OCI-LY3 (cell line): ENCODE results near the gene SH3RF3.

Source experiments
- H2AFZ ChIP-seq: fragments of 200-600, 300-600 bp; shearing (Covaris generic); 2 replicates; pipeline ENCODE4 v1.6.0; 2014; ENCODE audit warnings: antibody characterized with exemption, low read depth, low read length
- H3K27ac ChIP-seq: fragments of 200-600, 300-600 bp; sonication (generic); 2 replicates; pipeline ENCODE4 v1.5.1; 2014; ENCODE audit warnings: mild to moderate bottlenecking, low read length, moderate library complexity, mixed read lengths
- H3K27me3 ChIP-seq: fragments of 200-600, 300-600 bp; sonication (generic); 2 replicates; pipeline ENCODE4 v1.6.1; 2014; ENCODE audit warnings: low read depth, low read length, mixed read lengths
- H3K36me3 ChIP-seq: fragments of 200-600, 300-600 bp; sonication (generic); replicated peaks from 2 replicates; pipeline ENCODE3; 2014; ENCODE audit warnings: low read depth, low read length, mixed read lengths
- H3K4me1 ChIP-seq: fragments of 300-600, 200-600 bp; sonication (generic); 2 replicates; pipeline ENCODE4 v1.6.1; 2014; ENCODE audit warnings: low read length, mixed read lengths
- H3K4me2 ChIP-seq: fragments of 200-600, 300-600 bp; sonication (generic); 2 replicates; pipeline ENCODE4 v1.6.1; 2014; ENCODE audit warnings: low read length, mixed read lengths
- H3K4me3 ChIP-seq: fragments of 300-600, 200-600 bp; sonication (generic); 2 replicates; pipeline ENCODE4 v1.5.1; 2014; ENCODE audit warnings: antibody characterized with exemption, mild to moderate bottlenecking, low read length, moderate library complexity
- H3K79me2 ChIP-seq: fragments of 300-600, 200-600 bp; shearing (Covaris generic); 2 replicates; pipeline ENCODE4 v1.6.1; 2014; ENCODE audit warnings: mild to moderate bottlenecking, low read length, mixed read lengths
- H3K9ac ChIP-seq: fragments of 300-600, 200-600 bp; shearing (Covaris generic); 2 replicates; pipeline ENCODE4 v1.6.0; 2014; ENCODE audit warnings: mild to moderate bottlenecking, low read length, moderate library complexity
- H3K9me3 ChIP-seq: fragments of 200-600, 300-600 bp; shearing (Covaris generic); 2 replicates; pipeline ENCODE4 v1.6.1; 2014; ENCODE audit warnings: low read length, mixed read lengths; ENCODE audit not compliant: insufficient read depth
- H4K20me1 ChIP-seq: fragments of 200-600, 300-600 bp; sonication (generic); 2 replicates; pipeline ENCODE4 v1.6.1; 2016; ENCODE audit warnings: low read length, mixed read lengths; ENCODE audit not compliant: insufficient read depth
- EZH2phosphoT487 ChIP-seq: fragments of 200-600 bp; shearing (Covaris generic); IDR thresholded peaks from 2 replicates; pipeline ENCODE4 v1.6.1; 2018; ENCODE audit warnings: antibody characterized with exemption, mixed run types, low read depth
- TF ChIP-seq, protein P1 (sequence below): fragments of 200-600, 300-600 bp; sonication (generic); IDR thresholded peaks from 2 replicates; pipeline ENCODE4 v1.5.1; 2014; ENCODE audit warnings: antibody characterized with exemption, low read length, low read depth

Gene SH3RF3

DNA sequence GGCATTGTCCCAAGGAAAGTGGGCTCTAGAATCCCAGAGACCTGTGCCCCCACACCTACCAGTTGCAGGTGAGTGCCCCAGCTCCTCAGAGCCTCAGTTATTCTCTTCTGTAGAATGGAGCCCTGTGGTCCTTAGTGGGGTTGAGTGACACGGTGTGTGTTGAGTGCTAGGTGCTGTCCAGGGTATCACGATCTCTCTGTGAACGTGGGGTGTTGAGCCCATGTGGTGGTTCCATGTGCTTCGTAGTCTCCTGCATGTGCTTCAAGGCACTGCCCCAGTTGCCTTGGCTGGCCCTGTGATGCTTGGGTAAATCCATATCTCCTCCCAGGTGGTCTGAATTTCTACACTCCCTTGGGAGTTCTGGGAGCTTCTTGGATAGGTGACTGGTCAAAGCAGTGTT is 54.9 kb downstream of the SH3RF3 start:
- no peak overlapping the region for H3K9ac ChIP-seq
- no peak overlapping the region for H3K4me3 ChIP-seq
- H3K4me2 ChIP-seq: no peak overlapping the region
- H3K79me2 ChIP-seq: no peaks in the 10 kb centered on the region
- H3K27ac ChIP-seq: no peak overlapping the region
- H2AFZ ChIP-seq: no peak overlapping the region
- no peaks in the 10 kb centered on the region for H4K20me1 ChIP-seq
- H3K27me3 ChIP-seq: peaks cover 3% of the 10 kb centered on the region; the same call in 1 of the 2 replicates
- no peaks in the 10 kb centered on the region for H3K36me3 ChIP-seq
- no peaks in the 10 kb centered on the region for H3K9me3 ChIP-seq
- no peaks in the 10 kb centered on the region for H3K4me1 ChIP-seq
- TF ChIP-seq EZH2phosphoT487: no peak
- TF ChIP-seq, protein P1, sequence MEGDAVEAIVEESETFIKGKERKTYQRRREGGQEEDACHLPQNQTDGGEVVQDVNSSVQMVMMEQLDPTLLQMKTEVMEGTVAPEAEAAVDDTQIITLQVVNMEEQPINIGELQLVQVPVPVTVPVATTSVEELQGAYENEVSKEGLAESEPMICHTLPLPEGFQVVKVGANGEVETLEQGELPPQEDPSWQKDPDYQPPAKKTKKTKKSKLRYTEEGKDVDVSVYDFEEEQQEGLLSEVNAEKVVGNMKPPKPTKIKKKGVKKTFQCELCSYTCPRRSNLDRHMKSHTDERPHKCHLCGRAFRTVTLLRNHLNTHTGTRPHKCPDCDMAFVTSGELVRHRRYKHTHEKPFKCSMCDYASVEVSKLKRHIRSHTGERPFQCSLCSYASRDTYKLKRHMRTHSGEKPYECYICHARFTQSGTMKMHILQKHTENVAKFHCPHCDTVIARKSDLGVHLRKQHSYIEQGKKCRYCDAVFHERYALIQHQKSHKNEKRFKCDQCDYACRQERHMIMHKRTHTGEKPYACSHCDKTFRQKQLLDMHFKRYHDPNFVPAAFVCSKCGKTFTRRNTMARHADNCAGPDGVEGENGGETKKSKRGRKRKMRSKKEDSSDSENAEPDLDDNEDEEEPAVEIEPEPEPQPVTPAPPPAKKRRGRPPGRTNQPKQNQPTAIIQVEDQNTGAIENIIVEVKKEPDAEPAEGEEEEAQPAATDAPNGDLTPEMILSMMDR: no peak

DNA sequence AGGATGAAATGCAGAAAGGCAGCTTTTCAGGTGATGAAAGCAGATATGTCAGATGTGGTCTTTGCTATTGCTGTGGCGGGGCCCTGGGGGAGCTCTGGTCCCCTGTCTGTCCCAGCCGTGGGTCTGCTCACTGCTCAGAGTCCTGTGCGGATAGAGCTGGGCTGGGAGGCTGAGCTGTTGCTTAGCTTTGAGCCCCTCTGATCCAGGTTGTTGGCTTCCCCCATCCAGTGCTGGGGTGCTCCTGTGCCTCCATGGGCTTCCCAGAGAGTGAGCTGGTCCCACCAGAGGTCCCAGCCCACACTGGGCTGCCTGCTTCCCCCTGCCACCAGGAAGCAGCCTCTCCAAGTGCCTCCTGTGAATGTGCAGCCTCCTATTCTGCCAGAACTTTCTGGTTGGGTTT is 55.4 kb downstream of the SH3RF3 start:
- no peak overlapping the region for H3K27ac ChIP-seq

DNA sequence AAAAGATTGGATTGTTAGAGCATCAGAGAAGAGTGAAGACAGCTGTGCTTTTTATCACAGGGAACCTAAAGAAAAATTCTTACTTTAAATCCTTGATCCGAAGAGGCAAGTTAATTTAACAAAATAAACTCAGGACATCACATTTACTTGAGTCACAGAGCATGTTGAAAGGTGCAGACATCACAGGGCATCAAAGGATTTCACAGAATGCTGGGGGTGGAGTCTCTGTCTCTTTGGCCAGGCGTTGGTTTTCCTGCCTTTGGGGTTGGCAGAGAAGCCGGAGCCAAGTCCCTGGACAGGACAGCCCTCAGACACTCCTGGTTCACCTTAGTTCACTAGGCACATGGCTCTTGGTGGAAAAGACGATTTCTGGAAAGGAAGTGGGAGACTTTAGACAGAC is 56.3 kb downstream of the SH3RF3 start:
- no peaks in the 10 kb centered on the region for H3K9me3 ChIP-seq
- no peaks in the 10 kb centered on the region for H4K20me1 ChIP-seq
- no peak for TF ChIP-seq EZH2phosphoT487
- TF ChIP-seq, protein P1: no peak
- H3K9ac ChIP-seq: no peak overlapping the region
- no peak overlapping the region for H3K4me2 ChIP-seq
- H3K79me2 ChIP-seq: no peaks in the 10 kb centered on the region
- H3K27ac ChIP-seq: no peak overlapping the region
- H3K36me3 ChIP-seq: no peaks in the 10 kb centered on the region
- H3K4me1 ChIP-seq: no peaks in the 10 kb centered on the region
- H2AFZ ChIP-seq: no peak overlapping the region
- peaks cover 3% of the 10 kb centered on the region; the same call in 1 of the 2 replicates for H3K27me3 ChIP-seq
- H3K4me3 ChIP-seq: no peak overlapping the region

More for the DNA sequence above, 55.4 kb downstream of the SH3RF3 start:
- no peak overlapping the region for H3K4me2 ChIP-seq
- H3K4me1 ChIP-seq: no peaks in the 10 kb centered on the region
- H3K79me2 ChIP-seq: no peaks in the 10 kb centered on the region
- H3K36me3 ChIP-seq: no peaks in the 10 kb centered on the region
- TF ChIP-seq, protein P1: no peak
- no peak for TF ChIP-seq EZH2phosphoT487
- no peak overlapping the region for H3K4me3 ChIP-seq
- H3K9ac ChIP-seq: no peak overlapping the region
- peaks cover 3% of the 10 kb centered on the region; the same call in 1 of the 2 replicates for H3K27me3 ChIP-seq
- H2AFZ ChIP-seq: no peak overlapping the region
- no peaks in the 10 kb centered on the region for H3K9me3 ChIP-seq
- no peaks in the 10 kb centered on the region for H4K20me1 ChIP-seq

DNA sequence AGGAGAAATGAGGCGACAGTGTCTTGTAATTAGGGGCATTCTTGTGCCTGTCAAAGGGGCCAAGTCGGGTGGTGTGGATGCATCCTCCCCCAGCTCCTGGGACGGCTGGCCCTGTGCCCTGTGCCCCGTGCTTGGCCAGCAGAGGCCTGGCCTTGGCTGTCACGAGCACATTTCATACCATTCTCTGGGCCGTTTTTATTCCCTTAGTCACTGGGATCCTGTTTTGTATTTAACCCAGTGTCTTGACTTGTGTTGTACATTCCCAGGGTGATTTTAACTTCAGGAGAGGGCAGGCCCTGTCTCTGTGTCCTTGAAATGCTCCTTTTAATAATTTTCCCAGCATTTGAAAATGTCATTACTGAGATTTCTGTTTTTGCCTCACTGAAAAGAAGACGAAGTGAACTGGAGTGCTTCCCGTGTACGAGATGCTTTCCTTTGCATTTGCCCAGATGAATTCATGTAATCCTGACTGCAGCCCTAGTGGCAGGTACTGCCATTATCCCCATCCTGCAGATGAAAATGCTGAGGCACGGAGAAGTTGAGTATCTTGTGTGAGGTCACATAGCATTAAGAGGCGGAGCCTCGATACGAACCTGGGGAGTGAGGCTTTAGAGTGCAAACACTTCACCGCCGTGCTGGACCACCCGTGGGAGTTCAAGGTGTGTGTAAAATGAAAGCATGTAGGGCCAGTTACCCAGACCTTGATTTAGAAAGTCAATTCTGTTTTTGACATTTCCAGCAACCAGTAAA is 57.0 kb downstream of the SH3RF3 start:
- H2AFZ ChIP-seq: no peak overlapping the region
- no peak overlapping the region for H3K27ac ChIP-seq
- H4K20me1 ChIP-seq: no peaks in the 10 kb centered on the region
- no peaks in the 10 kb centered on the region for H3K4me1 ChIP-seq
- TF ChIP-seq, protein P1: no peak
- no peak for TF ChIP-seq EZH2phosphoT487
- H3K79me2 ChIP-seq: no peaks in the 10 kb centered on the region
- no peaks in the 10 kb centered on the region for H3K36me3 ChIP-seq
- H3K4me2 ChIP-seq: no peak overlapping the region
- H3K9ac ChIP-seq: no peak overlapping the region
- peaks cover 3% of the 10 kb centered on the region; the same call in 1 of the 2 replicates for H3K27me3 ChIP-seq
- no peak overlapping the region for H3K4me3 ChIP-seq
- H3K9me3 ChIP-seq: no peaks in the 10 kb centered on the region
